HG02943 (cell line): Measurements from ENCODE around the gene IL1F10.

Experiments used
- ATAC-seq: cut with Tn5 transposase; IDR thresholded peaks from one replicate; pipeline ENCODE4 v1.9.1; 2021; ENCODE audit warnings: mild to moderate bottlenecking, low read depth, moderate library complexity; ENCODE audit not compliant: unreplicated experiment

The IL1F10 gene

DNA sequence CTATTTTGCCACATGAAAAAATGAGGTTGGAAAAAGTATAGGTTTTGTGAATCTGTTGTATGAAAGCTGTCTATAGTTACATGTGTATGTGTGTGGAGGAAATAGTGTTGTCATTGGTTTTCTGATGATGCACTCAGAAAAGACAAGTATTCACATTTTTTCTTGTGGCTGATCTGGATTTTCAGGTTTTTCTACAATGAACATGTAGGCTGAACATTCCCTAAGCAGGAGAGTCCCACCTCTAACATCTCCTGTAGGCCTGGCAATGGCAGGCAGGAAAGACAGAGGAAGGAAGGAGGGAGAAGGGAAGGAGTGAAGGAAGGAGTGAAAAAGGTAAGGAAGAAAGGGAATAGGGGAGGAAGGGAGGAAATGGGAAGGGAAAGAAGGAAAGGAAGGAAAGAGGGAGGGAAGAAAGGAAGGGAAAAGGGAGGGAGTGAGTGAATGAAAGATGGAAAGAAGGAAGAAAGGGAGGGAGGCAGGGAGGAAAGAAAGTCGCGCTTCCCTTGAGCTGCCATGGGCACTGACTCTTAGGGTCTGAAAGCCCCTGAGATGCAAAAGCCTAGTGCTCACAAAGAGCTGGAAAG lies 9.3 kb upstream of the IL1F10 start:
- no peak for ATAC-seq

DNA sequence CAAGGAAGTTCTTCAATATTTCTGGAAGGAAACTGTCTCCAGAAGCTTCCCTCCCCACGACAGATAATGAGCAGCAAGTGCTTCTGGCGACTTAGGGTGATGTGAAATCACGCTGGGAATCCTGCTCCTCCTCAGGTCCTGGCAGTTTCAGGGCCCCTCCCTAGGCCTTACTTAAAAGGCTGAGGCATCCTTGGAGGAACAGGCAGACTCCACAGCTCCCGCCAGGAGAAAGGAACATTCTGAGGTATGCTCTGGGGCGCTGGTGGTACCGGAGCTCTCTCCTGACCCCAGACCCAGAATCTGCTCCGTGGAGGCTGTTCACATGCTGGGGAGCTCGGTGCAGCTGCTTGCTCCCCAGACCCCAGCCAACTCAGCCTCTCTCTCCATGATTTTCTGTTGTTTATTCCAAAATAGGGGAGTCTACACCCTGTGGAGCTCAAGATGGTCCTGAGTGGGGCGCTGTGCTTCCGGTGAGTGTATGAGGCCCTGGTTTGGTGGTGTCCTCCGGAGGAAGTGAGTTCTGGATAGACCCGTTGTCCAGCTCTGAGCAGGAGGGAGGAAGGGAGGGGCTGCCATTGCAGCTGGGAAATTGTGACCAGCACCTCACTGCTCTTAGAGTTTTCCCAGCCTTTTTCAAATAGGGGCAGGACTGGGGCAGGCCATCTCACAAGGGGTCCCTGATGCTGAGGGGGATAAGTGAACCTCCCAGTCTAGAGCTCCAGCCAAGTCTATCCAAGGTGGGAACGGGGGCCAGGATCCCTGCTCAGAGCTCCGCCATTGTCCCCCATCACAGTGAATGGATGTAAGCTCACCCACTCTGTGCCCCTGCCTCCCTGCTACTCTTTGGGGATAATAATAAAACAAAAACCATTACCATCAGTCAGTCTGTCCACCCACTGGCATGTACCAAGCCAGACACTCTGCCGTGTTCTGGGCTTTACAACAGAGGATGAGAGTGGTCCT lies 8.5 kb upstream of the IL1F10 start, which contains the start of gene IL36RN:
Gene IL36RN (plus strand): TSS at position 201 of the 963 bp plus-strand sequence. CDS start 241 bp downstream, at position 442.
- ATAC-seq, result no peak

DNA sequence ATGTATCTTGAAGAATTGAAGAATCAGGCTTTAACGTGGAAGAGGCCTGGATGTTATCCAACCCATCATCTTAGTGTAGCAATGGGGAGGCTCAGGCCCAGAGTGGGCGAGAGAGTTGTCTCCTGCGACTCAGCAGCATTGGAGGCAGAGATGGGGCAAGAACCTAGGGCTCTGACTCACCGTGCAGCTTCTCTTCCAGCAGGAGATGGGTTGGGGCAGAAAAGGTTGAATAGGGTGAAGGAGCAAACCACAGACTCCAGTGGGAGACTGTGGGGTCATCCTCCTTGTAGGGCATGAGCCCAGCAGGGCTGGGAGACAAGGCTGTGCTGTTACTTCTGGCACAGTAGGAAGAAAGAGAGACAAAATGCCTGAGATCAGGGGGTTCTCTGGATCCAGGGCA lies 7.4 kb upstream of the IL1F10 start:
- no peak for ATAC-seq

DNA sequence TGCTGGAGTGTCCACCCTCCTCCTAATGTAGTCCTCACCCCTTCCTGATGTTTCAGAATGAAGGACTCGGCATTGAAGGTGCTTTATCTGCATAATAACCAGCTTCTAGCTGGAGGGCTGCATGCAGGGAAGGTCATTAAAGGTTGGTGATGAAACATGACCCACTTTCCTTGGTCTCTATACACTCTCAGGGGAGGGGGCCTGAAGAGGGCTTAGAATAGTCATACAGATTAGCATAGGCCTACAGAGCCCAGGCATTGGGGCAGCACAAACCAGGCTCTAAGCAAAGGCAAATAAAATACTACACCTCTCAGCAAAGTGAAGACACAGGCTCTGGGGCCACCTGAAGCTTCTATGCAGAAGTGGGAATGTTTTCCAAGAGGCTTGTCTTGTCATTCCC lies 7.0 kb upstream of the IL1F10 start:
- no peak for ATAC-seq

DNA sequence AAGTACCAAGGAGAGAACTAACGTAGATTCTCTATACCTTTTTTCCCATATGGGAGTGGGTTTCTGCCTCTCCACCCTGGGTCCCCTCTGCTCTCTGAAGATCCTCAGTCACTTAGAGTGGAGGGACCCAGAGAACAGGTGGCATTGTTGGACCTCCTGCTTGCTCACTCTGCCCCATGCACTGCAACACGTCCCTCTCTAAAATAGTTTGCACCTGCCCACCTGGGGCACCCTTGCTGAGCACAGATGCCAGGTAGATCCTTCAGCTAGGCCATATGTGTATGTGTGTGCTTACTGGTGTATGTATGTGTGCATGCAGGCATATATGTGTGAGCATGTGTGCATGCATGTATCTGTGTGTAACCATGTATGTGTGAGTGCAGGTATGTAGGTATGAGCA lies 6.5 kb upstream of the IL1F10 start:
- ATAC-seq, result no peak

DNA sequence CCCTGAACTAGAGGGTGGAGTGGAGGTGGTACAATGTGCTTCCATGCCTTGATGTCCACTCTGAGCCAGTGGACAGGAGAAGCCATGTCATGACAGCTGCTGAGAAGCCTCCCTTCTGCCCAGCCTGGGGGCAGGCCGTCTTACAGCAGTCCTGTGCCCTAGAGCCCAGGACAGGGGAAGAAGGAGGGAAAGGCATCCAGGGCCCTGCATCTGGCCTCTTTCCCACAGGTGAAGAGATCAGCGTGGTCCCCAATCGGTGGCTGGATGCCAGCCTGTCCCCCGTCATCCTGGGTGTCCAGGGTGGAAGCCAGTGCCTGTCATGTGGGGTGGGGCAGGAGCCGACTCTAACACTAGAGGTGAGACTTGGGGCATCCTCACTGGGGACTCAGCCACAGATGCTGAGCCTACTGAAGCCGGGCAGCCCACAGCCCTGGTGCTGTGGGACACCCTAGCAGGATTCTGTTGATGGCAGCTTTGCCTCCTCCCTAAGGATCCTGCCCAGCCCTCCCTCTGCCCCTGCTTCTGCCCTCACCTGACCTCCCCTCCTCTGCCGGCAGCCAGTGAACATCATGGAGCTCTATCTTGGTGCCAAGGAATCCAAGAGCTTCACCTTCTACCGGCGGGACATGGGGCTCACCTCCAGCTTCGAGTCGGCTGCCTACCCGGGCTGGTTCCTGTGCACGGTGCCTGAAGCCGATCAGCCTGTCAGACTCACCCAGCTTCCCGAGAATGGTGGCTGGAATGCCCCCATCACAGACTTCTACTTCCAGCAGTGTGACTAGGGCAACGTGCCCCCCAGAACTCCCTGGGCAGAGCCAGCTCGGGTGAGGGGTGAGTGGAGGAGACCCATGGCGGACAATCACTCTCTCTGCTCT lies 5.6 kb upstream of the IL1F10 start:
- no peak for ATAC-seq

DNA sequence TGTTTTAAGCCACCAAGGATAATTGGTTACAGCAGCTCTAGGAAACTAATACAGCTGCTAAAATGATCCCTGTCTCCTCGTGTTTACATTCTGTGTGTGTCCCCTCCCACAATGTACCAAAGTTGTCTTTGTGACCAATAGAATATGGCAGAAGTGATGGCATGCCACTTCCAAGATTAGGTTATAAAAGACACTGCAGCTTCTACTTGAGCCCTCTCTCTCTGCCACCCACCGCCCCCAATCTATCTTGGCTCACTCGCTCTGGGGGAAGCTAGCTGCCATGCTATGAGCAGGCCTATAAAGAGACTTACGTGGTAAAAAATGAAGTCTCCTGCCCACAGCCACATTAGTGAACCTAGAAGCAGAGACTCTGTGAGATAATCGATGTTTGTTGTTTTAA lies 3.5 kb upstream of the IL1F10 start:
- ATAC-seq, result no peak

DNA sequence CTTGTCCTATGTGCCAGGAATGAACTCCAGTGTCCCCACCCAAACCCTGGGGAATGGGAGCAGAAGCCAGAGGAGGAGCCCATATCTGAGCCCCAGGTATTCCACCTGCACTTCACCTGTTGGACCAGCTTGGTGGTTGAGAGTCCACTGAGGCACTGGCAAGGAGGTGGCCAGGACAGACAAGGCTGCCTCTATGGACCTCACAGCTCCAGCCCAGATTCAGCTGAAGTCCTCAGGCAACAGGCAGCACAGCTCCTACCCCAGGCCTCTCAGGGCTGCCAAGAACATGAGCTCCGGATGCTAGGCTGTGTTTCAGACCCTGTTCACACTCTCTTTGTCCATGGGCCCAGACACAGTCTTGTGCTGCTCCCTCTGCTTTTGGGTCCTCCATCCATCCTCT lies 2.9 kb upstream of the IL1F10 start:
- no peak for ATAC-seq

DNA sequence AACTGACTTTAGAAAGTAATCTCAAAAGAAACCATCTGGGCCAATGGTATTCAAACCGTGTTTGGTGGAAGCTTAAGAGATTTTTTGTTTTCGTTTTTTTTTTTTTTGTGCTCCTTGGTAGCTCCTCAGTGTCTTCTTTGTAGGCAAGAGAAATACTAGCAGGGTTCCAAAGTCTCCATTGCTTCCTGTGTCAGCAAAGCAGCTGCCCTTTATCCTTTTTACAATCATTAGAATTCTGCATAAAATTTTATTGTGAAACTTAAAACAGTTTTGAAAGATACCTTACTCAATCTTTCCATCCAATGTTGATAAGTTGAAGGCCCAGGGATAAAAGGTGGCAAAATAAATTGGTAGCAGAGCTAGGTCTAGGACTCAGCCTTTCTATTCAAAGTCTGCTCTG lies 479 bp downstream of the IL1F10 start:
- ATAC-seq, result no peak

DNA sequence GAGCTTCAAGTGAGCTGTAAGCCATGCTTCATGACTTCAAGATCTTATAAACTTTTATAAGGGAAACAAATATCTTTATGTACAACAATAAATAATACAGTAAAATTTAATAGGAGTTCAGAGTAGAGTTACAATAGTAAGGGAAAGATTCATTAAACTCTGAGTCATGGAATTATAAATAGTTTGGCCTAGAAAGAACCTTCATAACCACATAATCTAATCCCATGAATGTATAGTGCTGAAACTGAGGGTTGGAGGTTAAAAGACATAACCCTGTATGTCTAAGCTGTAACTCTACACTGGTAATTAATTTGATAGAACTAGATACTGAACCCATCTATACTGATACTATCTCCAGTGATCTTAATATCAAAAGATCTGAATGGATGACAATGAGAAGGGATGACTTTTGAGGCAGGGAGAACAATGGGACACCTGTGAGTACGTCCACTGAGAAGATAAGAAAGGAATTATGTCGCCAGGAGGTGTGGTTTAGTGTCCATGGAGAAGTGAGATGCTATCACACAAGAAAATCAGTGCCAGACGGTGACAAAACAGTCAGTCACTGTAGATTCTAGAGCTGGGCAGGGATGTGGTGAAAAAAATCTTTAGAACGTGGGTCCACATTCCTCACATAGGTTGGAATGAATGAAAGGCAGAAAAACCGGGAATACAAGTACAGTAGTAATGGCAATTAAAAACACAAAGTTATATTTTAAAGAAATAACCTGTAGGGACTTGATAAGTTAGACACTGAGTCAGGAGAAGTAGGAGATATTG lies 1.1 kb downstream of the IL1F10 start:
- no peak for ATAC-seq

DNA sequence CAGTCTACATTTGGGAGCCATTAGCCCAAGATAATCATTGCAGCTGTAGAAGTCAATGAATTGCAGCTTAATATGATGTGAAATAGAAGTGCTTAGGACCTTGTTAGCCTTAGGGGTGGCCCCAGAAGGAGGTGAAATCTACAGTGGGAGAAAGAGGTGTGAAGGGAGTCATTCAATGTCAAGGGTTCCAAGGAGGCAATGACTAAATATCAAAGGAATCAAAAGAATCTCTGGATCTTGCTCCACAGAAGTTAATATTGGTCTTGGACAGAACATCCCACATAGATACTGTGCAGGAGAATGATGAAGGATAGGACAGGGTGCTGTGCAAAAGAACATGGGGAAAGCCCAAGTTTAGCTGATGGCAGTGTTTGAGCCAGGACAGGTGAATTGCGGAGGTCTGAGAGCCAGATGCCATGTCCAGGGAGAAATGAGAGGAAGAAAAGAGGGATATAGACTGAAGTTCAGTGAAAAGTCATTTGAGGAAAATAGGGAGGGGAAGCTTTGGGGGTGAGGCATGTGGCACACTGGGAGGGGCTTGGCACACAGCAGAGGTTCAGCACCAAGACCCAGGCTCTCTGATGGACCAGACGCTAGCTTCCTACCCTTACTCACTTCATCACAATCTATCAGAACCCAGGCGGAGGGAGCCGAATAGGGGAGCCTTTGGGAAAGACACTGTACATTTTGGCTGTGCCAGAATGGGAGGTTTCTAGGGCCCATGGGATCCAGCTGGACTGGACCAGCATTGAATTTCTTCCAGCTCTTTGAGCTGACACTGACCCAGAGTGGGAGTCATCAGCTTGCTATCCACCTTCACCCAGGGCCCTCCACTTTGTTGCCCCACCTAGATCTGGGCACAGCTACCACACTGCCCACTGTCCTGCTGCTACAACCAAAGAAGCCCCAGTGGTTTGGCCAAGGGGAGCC lies 2.2 kb downstream of the IL1F10 start:
- ATAC-seq, result no peak

DNA sequence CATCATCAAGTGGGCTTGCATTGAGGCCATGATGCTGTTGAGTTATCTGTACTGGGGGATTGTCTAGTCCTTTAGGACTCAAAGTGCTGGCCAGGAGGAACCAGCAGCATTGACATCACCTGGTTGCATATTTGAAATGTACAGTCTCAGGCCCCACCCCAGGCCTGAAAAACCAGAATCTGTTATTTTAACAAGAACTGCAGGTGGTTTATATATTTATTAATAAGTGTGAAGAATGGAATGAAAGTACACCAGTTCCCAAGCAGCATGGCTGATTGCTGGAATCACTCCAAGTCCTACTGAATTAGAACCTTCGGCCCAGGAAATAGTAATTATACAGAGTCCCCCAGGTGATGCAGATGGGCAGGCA lies 2.8 kb downstream of the IL1F10 start:
- ATAC-seq, result no peak

DNA sequence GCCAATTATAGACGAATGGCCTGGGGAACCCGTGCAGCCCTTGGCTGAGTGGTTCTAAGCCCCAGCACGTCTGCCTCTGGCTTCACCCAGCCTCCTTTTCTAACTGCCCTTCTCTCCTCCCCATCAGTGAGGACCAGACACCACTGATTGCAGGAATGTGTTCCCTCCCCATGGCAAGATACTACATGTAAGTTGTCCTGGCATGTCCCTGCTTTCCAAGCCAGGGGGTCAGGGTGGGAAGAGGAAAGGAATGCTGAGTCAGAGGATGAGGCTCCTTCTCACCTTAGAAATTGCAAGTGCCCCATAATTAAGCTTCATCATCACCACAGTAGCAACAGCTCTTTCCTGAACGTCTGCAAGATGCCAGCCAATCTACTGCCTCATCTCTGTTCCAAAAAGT lies 4.8 kb downstream of the IL1F10 start:
- ATAC-seq, result no peak

DNA sequence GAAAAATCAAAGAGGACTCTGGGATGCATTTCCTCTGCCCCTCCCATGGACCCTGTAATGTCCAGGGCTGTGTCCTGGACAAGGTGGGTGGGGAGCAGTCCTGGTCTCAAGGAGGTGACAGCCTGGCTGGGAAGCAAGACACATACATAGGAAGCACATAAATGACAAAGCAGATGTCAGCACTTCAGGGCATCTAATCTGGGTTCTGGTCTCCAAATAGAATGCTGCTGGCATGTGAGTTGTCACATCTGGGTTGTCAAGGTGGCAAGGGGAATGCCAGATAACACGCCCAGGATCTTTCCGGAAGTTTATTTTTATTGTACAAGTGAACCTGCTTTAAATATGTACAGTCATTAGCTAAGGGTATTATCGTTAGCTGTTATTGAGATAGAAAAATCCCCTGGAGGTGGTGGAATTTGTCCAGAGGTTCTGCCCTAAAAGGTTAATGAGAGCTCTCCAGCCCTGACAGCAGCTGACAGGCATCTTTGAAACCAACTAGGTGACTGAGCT lies 5.6 kb downstream of the IL1F10 start:
- ATAC-seq, result no peak

DNA sequence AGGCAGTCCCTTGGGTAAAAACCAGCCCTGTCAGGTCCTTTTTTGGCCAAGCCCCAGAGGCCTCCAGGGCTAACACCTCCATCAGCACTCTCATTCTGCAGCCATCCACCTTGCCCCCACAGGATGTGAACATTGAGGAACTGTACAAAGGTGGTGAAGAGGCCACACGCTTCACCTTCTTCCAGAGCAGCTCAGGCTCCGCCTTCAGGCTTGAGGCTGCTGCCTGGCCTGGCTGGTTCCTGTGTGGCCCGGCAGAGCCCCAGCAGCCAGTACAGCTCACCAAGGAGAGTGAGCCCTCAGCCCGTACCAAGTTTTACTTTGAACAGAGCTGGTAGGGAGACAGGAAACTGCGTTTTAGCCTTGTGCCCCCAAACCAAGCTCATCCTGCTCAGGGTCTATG lies 7.3 kb downstream of the IL1F10 start:
- ATAC-seq, result no peak

DNA sequence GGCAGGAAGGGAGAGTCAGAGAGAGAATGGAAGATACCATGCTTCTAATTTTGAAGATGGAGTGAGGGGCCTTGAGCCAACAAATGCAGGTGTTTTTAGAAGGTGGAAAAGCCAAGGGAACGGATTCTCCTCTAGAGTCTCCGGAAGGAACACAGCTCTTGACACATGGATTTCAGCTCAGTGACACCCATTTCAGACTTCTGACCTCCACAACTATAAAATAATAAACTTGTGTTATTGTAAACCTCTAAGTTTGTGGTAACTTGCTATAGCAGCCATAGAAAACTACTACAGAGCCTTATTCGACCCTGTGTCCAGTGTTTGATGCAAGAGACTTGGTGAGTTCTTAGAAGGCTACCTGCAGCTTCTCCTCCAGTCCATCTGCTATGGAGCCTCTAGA lies 7.8 kb downstream of the IL1F10 start:
- ATAC-seq, result no peak

DNA sequence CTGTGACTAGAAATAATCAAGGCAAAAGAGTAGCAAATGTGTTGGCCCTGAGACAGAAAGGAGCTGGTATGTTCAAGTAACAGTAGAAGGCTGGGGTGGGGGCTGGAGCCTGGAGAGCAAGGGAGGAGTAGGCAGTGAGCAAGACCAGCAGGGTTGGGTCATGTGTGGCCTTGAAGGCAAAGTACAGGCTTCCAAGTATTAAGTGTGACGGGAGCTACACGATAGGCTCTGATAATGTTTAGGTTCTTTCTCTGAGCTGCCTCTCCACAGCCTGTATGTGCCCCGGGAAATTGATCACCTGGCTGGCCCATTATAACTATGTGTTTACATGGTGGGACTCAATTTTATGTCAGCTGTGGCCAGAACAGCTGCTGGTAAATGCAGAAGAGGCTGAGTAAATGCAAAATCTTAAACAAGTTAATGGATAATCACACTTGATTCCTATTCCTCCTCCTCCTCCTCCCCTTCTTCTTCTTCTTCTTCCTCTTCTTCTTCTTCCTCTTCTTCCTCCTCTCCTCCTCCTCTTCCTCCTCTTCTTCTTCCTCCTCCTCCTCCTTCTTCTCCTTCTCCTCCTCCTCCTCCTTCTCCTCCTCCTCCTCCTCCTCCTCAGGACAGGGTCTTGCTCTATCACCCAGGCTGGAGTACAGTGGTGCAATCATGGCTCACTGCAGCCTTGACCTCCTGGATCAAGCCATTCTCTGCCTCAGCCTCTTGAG lies 9.3 kb downstream of the IL1F10 start:
- ATAC-seq, result no peak

DNA sequence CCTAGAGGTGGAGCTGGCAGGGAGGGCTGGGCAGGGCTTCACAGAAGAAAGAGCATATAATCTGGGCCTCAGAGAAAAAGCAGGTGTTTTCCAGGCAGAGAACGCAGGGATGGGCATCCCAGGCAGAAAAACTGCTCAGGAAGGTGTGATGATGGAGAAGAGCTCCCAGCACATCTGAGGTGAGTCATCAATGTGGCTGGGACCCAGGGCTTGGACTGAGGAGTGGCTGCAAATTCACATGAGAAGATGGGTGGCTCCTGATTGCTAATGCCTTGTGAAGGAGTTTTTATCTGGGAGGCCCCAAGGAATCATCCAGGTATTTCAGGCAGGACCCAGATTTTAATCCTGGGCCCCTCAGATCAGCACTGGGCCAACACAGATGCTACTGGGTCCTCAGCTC lies 10.2 kb downstream of the IL1F10 start:
- ATAC-seq, result no peak
